Stimulated activated CD4-positive, alpha-beta T cell treated with anti-CD3 and anti-CD28 coated beads, Interleukin-1b, Interleukin-23, amount 100 ng/mL, for 48 hours (primary cell): ENCODE measurements around the gene ZNF345.

Source experiments
- DNase-seq: peaks from one replicate; pipeline ENCODE4 v3.0.0-alpha.2; 2020

ZNF345 gene

DNA sequence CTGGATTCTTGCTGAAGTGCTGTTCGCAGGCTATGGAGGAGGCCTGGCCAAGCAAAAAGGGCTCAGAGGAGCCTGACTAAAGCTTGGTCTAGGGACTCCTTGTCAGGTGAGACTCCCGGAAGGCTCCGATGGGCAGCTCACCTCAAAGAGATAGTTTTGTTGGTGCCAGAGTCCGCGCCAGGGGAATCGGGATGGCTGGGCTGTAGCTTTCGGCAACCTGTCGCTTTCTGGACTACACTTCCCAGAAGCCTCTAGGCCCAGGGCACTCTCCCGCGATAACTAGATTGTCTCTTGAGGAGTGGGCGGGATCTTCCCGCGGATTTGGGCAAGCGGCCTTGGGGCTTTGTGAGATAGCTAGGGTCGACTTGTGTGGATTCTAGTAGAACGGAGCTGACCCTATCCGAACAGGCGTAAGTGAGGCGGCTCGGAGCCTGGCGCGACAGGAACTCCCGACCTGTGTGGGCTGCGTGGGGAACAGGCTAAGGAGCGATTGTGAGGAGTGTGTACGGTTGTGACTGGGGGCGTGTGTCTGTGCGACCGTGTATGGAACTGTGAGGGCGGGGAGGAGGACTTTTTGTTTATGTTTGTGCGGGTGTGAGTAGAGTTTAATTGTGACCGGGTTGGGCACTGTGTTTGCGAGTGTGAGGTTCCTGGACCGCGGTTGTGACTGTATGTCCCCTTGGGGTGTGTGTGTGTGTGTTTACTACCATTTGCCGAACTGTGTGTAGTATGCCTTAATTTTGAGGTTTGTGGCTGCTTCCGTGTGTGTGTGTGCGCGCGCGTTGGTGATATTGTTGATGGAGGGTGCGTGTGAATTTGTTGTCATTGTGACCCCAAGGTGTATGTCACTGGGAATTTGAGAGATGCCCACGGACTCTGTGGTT, at the start of gene ZNF345:
Gene ZNF345, plus strand, starts transcription at position 318 of the 884 bp plus-strand sequence. CDS start 25,955 bp downstream, outside the sequence.
- DNase-seq: peak; percentile 89

DNA sequence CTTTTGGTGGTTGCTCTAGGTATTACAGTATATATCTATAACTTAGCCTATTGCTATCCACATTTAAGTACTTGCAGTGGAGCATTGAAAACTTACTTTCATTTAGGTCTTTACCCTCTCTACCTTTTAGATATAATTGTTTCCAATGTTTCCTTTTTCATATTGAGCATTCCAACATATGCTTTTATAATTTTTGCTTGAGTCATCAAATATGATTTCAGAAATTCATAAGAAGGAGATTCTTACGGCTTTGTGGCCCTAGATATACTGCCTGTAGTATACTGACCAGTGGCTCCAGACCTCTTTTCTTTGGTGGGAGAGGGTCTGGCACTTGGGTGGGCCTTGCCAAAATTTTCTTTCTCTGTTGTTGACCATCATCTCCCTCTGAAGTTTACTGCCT, 45.3 kb upstream of the ZNF345 start:
- DNase-seq: no peak

GRCh38 chr19:36807029-36807428, 43.6 kb upstream of the ZNF345 start:
- DNase-seq: no peak

- no peak for DNase-seq
Observed at GRCh38 chr19:36819130-36819630, 31.5 kb upstream of the ZNF345 start.

DNA sequence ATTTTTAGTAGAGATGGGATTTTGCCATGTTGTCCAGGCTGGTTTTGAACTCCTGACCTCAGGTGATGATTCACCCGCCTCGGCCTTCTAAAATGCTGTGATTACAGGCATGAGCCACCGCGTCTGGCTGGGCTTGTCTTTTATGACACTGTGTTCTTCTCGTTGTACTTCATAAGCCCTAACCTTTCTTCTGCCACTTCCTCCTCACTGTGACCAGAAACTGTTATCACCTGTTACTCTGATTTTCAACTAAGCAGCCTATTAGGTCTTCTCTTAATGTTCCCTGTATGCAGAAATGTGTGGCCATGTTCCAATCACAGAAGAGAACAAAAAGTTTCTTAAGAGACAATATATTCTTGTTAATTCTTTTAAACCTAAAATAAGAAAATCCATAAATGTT, 28.9 kb upstream of the ZNF345 start:
- no peak for DNase-seq

DNA sequence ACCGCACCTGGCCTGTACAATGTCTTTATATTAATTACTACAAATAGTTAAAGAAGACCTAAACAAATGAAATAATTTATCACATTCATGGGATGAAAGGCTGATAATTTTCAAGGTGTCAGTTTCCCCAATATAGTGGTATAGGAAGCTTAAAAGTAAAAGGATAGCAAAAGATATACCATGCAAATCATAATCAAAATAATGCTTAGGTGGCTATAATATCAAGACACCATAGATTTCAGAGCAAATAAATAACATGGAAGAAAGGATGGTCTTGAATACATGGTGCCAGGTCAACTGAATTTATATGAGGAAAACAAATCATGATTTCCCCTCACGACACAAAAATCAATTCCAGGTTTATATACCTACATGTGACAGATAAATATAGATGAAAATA, 17.2 kb upstream of the ZNF345 start:
- no peak for DNase-seq

- DNase-seq: no peak
Observed at GRCh38 chr19:36837176-36837905, 13.3 kb upstream of the ZNF345 start.

- DNase-seq: peak; percentile 88
Observed at GRCh38 chr19:36837906-36838783, 12.5 kb upstream of the ZNF345 start, which contains the start of gene ZNF790. TSS of gene ZNF790 (minus strand) at chr19:36838387. CDS start at chr19:36825619, 12,768 bp downstream.

DNA sequence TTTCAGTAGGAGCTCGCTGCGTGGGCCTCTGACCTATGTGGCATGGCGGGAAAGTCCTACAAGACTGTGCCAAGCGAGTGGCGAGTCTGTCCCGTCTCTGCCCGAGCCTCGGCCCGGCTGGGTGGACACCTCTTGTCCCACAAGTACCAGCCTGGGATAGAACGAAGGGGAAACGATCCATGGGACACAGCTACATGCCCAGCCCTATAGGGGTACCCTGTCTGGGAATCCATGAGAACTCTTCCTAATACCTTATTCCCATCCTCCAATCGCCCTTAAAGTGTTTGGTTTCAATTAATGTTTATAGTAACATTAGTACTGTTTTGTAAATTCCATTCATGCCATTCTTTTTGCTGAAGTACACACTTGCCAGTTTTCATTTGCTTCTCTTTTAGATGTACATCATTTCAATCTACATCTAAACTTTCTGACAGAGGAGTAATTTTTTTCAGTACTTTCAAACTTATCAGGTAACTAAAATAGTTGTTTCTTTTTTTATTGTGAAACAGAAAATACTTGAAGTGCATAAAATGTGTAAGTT, 11.8 kb upstream of the ZNF345 start:
- no peak for DNase-seq

DNA sequence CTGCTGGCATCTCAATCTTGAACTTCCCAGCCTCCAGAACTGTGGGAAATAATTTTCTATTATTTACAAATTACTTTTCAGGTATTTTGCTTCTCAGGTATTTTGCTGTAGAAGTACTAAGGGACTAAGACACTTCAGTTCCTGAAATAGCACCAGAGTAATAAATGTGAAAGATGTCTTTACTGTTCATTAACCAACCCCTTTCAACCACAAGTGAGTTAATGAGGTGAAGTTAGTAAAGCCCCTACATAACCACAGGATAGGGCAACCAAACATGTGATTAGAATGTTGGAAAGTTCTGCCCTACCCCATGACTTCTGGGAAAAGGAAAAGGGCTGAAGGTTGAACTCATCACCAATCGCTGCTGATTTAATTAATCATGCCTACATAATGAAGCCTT, 2.7 kb upstream of the ZNF345 start:
- DNase-seq: no peak

- DNase-seq: peak; percentile 91
Observed at GRCh38 chr19:36849701-36850558, 746 bp upstream of the ZNF345 start.

- DNase-seq: no peak
Observed at GRCh38 chr19:36851898-36852297, 1.2 kb downstream of the ZNF345 start.

- no peak for DNase-seq
Observed at GRCh38 chr19:36876993-36877938, 26.6 kb downstream of the ZNF345 start.

DNA sequence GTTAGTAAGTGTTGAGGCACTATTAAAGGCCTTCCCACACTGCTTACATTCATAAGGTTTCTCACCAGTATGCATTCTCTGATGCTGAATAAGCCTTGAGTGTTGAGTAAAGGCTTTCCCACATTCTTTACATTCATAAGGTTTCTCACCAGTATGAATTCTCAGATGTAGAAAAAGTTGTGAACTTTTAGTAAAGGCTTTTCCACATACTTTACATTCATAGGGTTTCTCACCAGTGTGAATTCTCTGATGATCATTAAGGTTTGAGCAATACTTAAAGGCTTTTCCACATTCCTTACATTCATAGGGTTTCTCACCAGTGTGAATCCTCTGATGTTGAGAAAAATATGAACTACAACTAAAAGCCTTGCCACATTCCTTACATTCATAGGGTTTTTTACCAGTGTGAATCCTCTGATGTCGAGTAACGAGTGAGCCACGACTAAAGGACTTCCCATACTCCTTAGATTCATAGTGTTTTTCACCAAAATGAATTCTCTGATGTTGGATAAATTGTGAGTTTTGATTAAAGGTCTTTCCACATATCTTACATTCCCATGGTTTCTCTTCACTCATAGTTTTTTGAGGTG, 41.2 kb downstream of the ZNF345 start:
- no peak for DNase-seq

DNA sequence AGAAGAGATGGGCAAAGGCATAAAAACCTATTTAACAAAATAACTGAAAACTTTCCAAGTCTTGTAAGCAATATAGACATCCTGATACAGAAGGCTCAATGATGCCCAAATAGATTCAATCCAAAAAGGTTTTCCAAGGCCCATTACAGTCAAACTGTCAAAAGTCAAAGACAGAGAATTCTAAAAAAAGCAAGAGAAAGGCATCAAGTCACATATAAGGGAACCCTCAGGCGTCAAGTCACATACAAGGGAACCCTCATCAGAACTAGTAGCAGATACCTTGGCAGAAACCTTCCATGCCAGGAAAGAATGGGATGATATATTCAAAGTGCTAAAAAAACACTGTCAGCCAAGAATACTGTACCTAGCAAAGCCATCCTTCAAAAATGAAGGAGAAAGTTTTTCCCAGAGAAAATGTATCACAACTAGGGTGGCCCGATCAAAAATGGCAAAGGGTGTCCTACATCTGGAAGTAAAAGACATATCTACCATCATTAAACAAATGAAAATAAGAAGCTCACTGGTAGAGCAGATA, 44.2 kb downstream of the ZNF345 start:
- DNase-seq: no peak

DNA sequence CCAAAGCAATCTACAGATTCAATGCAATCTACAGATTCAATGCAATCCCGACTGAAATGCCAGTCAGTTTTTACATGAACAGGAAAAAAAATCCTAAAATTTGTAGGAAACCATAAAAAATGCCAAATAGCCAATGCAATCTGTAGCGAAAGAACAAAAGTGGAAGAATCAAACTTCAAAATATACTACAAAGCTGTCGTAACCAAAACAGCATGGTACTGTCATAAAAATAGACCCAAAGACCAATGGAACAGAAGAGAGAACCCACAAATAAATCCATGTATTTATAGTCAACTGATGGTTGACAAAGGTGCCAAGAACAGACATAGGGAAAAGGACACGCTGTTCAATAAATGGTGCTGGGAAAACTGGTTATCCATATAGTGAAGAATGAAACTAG, 47.7 kb downstream of the ZNF345 start:
- DNase-seq: no peak

GRCh38 chr19:36915992-36916830, 65.5 kb downstream of the ZNF345 start, which contains the start of the genes ZNF568 and ZNF829:
TSS of gene ZNF568 (plus strand) at chr19:36916332. CDS start at chr19:36922771, 6,439 bp downstream.
TSS of gene ZNF829 (minus strand) at chr19:36916291. CDS start at chr19:36915167, 1,124 bp downstream.
- DNase-seq: peak; percentile 96

GRCh38 chr19:36916991-36917390, 66.3 kb downstream of the ZNF345 start:
- no peak for DNase-seq
